HCT116 (cell line): ENCODE data around the gene MBNL2. TPM values are rescaled to one million over a fixed set of nuclear protein-coding genes. Genes with fewer than 3 reads are reported as not detected.

Experiments used
- ATAC-seq: fragments of 200-7000 bp; cut with Tn5 transposase; 2 replicates; pipeline ENCODE4 v1.9.1; 2020; ENCODE audit warnings: mild to moderate bottlenecking, moderate library complexity
- BruUV-seq: library from RNA; stranded (reverse); fragments of 400-500 nt; replicated peaks from 2 replicates; lab custom pipeline; 2021; lab: Mats Ljungman, UMichigan
- CTCF ChIA-PET: fragments of 300-600 bp; sonication (Branson Sonifier 250); formaldehyde crosslinking; loops from one replicate; lab custom pipeline; 2021; ENCODE audit warnings: antibody characterized with exemption; lab: Charles Lee
- POLR2A ChIA-PET: fragments of 300-600, 350-600 bp; sonication (Branson Sonifier 250); formaldehyde crosslinking; loops from one replicate; lab custom pipeline; 2021; ENCODE audit warnings: antibody characterized with exemption; lab: Charles Lee
- RAD21 ChIA-PET, 2 experiments: fragments of 300-600 bp; sonication (Branson Sonifier 250); formaldehyde crosslinking; loops; one replicate each; lab custom pipeline; 2023; ENCODE audit warnings: low total read pairs in 2 of 2; ENCODE audit not compliant: uncharacterized antibody in 2 of 2, unreplicated experiment in 2 of 2, low non-redundant PET in 1 of 2; lab: Charles Lee
- DNase-seq: peaks from one replicate; pipeline ENCODE4 v3.0.0-alpha.2; 2010; ENCODE audit warnings: low read depth, low spot score
- H2AFZ ChIP-seq: fragments of 200-600 bp; shearing (Covaris generic), sonication (generic); 2 replicates; pipeline ENCODE4 v1.6.1; 2017; ENCODE audit warnings: low read depth, mixed run types, mixed read lengths, antibody characterized with exemption, low read length; ENCODE audit not compliant: poor library complexity, severe bottlenecking
- H3K27ac ChIP-seq: 2 replicates; pipeline ENCODE4 v1.5.1; 2012; ENCODE audit warnings: low read depth, low read length
- H3K27me3 ChIP-seq: fragments of 200-600 bp; sonication (generic); 2 replicates; pipeline ENCODE4 v1.6.1; 2016; ENCODE audit warnings: mixed run types, low read length, mixed read lengths; ENCODE audit not compliant: insufficient read depth
- H3K36me3 ChIP-seq, 2 experiments: fragments of 200-500 bp in 1 of 2; fragments of 200-600 bp in 1 of 2; sonication (Bioruptor generic) in 1 of 2; sonication (generic) in 1 of 2; 2 replicates each; pipeline versions ENCODE4 v1.5.1 to v1.6.1; 2014 to 2016; ENCODE audit warnings: low read length in 2 of 2, inconsistent platforms in 1 of 2, mixed read lengths in 1 of 2, mixed run types in 1 of 2; ENCODE audit not compliant: insufficient read depth in 2 of 2, control insufficient read depth in 1 of 2
- H3K4me1 ChIP-seq, 2 experiments: fragments of 200-600 bp in 1 of 2; sonication (generic) in 1 of 2; 2 replicates each; pipeline versions ENCODE4 v1.5.1 to v1.6.1; 2012 to 2017; ENCODE audit warnings: low read length in 2 of 2, inconsistent platforms in 1 of 2, mild to moderate bottlenecking in 1 of 2, mixed read lengths in 1 of 2, mixed run types in 1 of 2, moderate library complexity in 1 of 2; ENCODE audit not compliant: insufficient read depth in 2 of 2, control insufficient read depth in 1 of 2
- H3K4me2 ChIP-seq: fragments of 200-600 bp; sonication (generic); 2 replicates; pipeline ENCODE4 v1.6.1; 2017; ENCODE audit warnings: mixed run types, low read length, mixed read lengths
- H3K4me3 ChIP-seq, 2 experiments: fragments of 200-600 bp in 1 of 2; sonication (generic) in 1 of 2; replicated peaks in 1 of 2; 2 replicates each; pipeline ENCODE4 v1.5.1; 2011 to 2016; ENCODE audit warnings: low read length in 2 of 2, control low read depth in 1 of 2, low read depth in 1 of 2, mild to moderate bottlenecking in 1 of 2, mixed read lengths in 1 of 2, mixed run types in 1 of 2
- H3K79me2 ChIP-seq: fragments of 200-600 bp; sonication (generic); 2 replicates; pipeline ENCODE4 v1.6.1; 2017; ENCODE audit warnings: mild to moderate bottlenecking, mixed run types, low read length, moderate library complexity, mixed read lengths; ENCODE audit not compliant: insufficient read depth
- H3K9ac ChIP-seq: fragments of 200-600 bp; sonication (generic); 2 replicates; pipeline ENCODE4 v1.6.1; 2016; ENCODE audit warnings: low read length, mixed read lengths
- H3K9me2 ChIP-seq: fragments of 200-600 bp; sonication (generic), shearing (Covaris generic); 2 replicates; pipeline ENCODE4 v1.6.1; 2017; ENCODE audit warnings: mixed run types, mild to moderate bottlenecking, moderate library complexity; ENCODE audit not compliant: insufficient read depth
- H3K9me3 ChIP-seq, 2 experiments: fragments of 200-500 bp in 1 of 2; fragments of 200-600 bp in 1 of 2; sonication (Bioruptor generic) in 1 of 2; sonication (generic) in 1 of 2; 2 replicates each; pipeline ENCODE4 v1.6.1; 2014 to 2017; ENCODE audit warnings: low read length in 2 of 2, mixed read lengths in 2 of 2, inconsistent platforms in 1 of 2, low read depth in 1 of 2, mild to moderate bottlenecking in 1 of 2, mixed run types in 1 of 2, moderate library complexity in 1 of 2; ENCODE audit not compliant: control insufficient read depth in 1 of 2, insufficient read depth in 1 of 2
- H4K20me1 ChIP-seq: fragments of 200-600 bp; sonication (generic), shearing (Covaris generic); 2 replicates; pipeline ENCODE4 v1.6.1; 2017; ENCODE audit warnings: mixed run types, mild to moderate bottlenecking, moderate library complexity; ENCODE audit not compliant: insufficient read depth
- CBX3 ChIP-seq: IDR thresholded peaks from 2 replicates; pipeline ENCODE4 v1.6.1; 2012; ENCODE audit warnings: low read depth
- FOSL1 ChIP-seq: IDR thresholded peaks from 2 replicates; pipeline ENCODE4 v1.6.1; 2012; ENCODE audit warnings: low read depth
- JUND ChIP-seq: IDR thresholded peaks from 2 replicates; pipeline ENCODE4 v1.6.1; 2012
- POLR2A ChIP-seq: IDR thresholded peaks from 2 replicates; pipeline ENCODE4 v1.7.0; 2011; ENCODE audit warnings: borderline replicate concordance; ENCODE audit not compliant: insufficient read depth, insufficient read length; ENCODE audit errors: extremely low read depth
- POLR2AphosphoS5 ChIP-seq: IDR thresholded peaks from 2 replicates; pipeline ENCODE4 v1.6.1; 2011; ENCODE audit warnings: mild to moderate bottlenecking, low read depth, low read length, moderate library complexity
- SP1 ChIP-seq: IDR thresholded peaks from 2 replicates; pipeline ENCODE4 v1.6.1; 2012; ENCODE audit warnings: low read depth
- SRF ChIP-seq: IDR thresholded peaks from 2 replicates; pipeline ENCODE4 v1.6.1; 2012; ENCODE audit warnings: low read depth
- TCF7L2 ChIP-seq: IDR thresholded peaks from 2 replicates; pipeline ENCODE4 v1.7.0; 2011; ENCODE audit warnings: borderline replicate concordance, inconsistent platforms; ENCODE audit not compliant: insufficient read depth, insufficient read length; ENCODE audit errors: extremely low read depth
- YY1 ChIP-seq: IDR thresholded peaks from 2 replicates; pipeline ENCODE4 v1.6.1; 2011; ENCODE audit warnings: low read length, low read depth, moderate library complexity, mild to moderate bottlenecking; ENCODE audit not compliant: insufficient replicate concordance; ENCODE audit errors: extremely low read depth
- ZFX ChIP-seq: fragments of 450-650 bp; IDR thresholded peaks from 2 replicates; pipeline ENCODE4 v1.6.1; 2017
- intact Hi-C: fragments of 100-400 bp; cut with micrococcal nuclease; formaldehyde crosslinking; loops from 2 replicates; pipeline ENCODE4 v1.10.0; 2022
- total RNA-seq: library from RNA; stranded (reverse); gene quantifications from one replicate; pipeline ENCODE4 v1.2.1, GENCODE V29; 2021; ENCODE audit not compliant: unreplicated experiment
- TF ChIP-seq, protein P1 (sequence below): IDR thresholded peaks from 2 replicates; pipeline ENCODE4 v1.6.1; 2012
- TF ChIP-seq, protein P2 (sequence below), 3 experiments: fragments of 200-600 bp in 1 of 3; sonication (generic) in 1 of 3; IDR thresholded peaks in 2 of 3; conservative IDR thresholded peaks in 1 of 3; 2 replicates each; pipeline ENCODE4 v1.5.1; 2012 to 2017; ENCODE audit warnings: low read depth in 2 of 3, low read length in 2 of 3, antibody characterized with exemption in 1 of 3, borderline replicate concordance in 1 of 3, control low read depth in 1 of 3, mild to moderate bottlenecking in 1 of 3, mixed read lengths in 1 of 3, mixed run types in 1 of 3, moderate library complexity in 1 of 3; ENCODE audit not compliant: insufficient read depth in 1 of 3
- TF ChIP-seq, protein P3 (sequence below): IDR thresholded peaks from 2 replicates; pipeline ENCODE4 v1.6.1; 2011; ENCODE audit warnings: mild to moderate bottlenecking, low read length, moderate library complexity; ENCODE audit not compliant: insufficient replicate concordance; ENCODE audit errors: extremely low read depth

Gene MBNL2
- total RNA-seq, 1 experiment from 2014 or later, result 73.9 TPM

DNA sequence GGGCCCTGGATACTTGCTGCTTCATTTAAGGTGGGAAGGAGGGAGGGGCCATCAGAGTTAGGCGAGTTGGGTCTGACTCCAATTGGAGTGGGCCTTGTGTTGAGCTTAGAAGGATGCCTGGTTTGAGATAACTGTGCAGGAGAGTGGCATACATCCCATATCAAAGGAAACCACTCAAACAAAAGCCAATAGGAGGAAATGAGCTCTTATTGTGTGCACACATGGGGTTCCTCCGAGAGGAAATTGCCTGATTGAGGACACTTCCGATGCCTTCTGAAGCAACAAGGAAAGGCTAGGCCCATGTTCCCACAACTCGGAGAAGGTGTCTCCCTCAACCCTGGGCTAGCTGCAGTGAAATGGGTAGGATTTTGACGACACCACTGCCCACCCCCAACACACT lies 19.6 kb downstream of the MBNL2 start:
- intact Hi-C loops, result no loop called here
- CTCF ChIA-PET, result no interaction called here
- BruUV-seq, result no TSS peak
- Histone ChIP-seq H2AFZ (no peak overlapping the region), H3K9me2 (no peaks in the 10 kb centered on the region), H3K27ac (no peak overlapping the region), H3K9ac (no peak overlapping the region), H3K79me2 (peaks cover 51% of the 10 kb centered on the region), H3K36me3 (no peaks in the 10 kb centered on the region; a peak in 1 of 4 replicates), H3K4me1 (peaks cover 18 to 45% of the 10 kb centered on the region in 2 experiments; a peak in 3 of 4 replicates), H3K9me3 (no peaks in the 10 kb centered on the region), H3K4me2 (no peak overlapping the region), H4K20me1 (no peaks in the 10 kb centered on the region), H3K27me3 (no peaks in the 10 kb centered on the region), H3K4me3 (no peak overlapping the region)
- POLR2A ChIA-PET, result interaction anchor here (0.8 to 2.1 kb wide), 2 partner anchors 19 to 100 kb away, joined by 3 to 6 read pairs; partner anchors contain the start of gene MBNL2
- ATAC-seq (no peak), DNase-seq (no peak)
- RAD21 ChIA-PET, result no interaction called here
- TF ChIP-seq, protein P1, sequence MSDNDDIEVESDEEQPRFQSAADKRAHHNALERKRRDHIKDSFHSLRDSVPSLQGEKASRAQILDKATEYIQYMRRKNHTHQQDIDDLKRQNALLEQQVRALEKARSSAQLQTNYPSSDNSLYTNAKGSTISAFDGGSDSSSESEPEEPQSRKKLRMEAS, result no peak
- no peak for TF ChIP-seq TCF7L2
- no peak for TF ChIP-seq YY1
- TF ChIP-seq JUND, result no peak
- TF ChIP-seq POLR2AphosphoS5, result no peak
- TF ChIP-seq, protein P2, sequence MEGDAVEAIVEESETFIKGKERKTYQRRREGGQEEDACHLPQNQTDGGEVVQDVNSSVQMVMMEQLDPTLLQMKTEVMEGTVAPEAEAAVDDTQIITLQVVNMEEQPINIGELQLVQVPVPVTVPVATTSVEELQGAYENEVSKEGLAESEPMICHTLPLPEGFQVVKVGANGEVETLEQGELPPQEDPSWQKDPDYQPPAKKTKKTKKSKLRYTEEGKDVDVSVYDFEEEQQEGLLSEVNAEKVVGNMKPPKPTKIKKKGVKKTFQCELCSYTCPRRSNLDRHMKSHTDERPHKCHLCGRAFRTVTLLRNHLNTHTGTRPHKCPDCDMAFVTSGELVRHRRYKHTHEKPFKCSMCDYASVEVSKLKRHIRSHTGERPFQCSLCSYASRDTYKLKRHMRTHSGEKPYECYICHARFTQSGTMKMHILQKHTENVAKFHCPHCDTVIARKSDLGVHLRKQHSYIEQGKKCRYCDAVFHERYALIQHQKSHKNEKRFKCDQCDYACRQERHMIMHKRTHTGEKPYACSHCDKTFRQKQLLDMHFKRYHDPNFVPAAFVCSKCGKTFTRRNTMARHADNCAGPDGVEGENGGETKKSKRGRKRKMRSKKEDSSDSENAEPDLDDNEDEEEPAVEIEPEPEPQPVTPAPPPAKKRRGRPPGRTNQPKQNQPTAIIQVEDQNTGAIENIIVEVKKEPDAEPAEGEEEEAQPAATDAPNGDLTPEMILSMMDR (IDR thresholded peaks at IDR 0.05 in 2 of 3, conservative IDR thresholded peaks at IDR 0.05 in 1 of 3; ENCODE audit: borderline replicate concordance in 1 of 3, insufficient read depth in 1 of 3, low read depth in 2 of 3, low read length in 2 of 3), result no peak
- no peak for TF ChIP-seq ZFX
- no peak for TF ChIP-seq POLR2A
- TF ChIP-seq, protein P3, sequence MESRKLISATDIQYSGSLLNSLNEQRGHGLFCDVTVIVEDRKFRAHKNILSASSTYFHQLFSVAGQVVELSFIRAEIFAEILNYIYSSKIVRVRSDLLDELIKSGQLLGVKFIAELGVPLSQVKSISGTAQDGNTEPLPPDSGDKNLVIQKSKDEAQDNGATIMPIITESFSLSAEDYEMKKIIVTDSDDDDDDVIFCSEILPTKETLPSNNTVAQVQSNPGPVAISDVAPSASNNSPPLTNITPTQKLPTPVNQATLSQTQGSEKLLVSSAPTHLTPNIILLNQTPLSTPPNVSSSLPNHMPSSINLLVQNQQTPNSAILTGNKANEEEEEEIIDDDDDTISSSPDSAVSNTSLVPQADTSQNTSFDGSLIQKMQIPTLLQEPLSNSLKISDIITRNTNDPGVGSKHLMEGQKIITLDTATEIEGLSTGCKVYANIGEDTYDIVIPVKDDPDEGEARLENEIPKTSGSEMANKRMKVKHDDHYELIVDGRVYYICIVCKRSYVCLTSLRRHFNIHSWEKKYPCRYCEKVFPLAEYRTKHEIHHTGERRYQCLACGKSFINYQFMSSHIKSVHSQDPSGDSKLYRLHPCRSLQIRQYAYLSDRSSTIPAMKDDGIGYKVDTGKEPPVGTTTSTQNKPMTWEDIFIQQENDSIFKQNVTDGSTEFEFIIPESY, result no peak
- TF ChIP-seq SRF, result no peak
- TF ChIP-seq SP1, result no peak
- TF ChIP-seq FOSL1, result no peak
- TF ChIP-seq CBX3, result no peak
